IPS DF 6.9 (cell line): ENCODE results near the gene AOAH.

Experiments
- DNase-seq: peaks from one replicate; pipeline ENCODE4 v3.0.0-alpha.2; 2013; ENCODE audit warnings: low read depth, low spot score
- H3K27ac ChIP-seq: one replicate; pipeline ENCODE4 v1.5.1; 2013; ENCODE audit warnings: low read length, control low read depth
- H3K27me3 ChIP-seq: 2 replicates; pipeline ENCODE4 v1.6.1; 2013; ENCODE audit warnings: mild to moderate bottlenecking, low read length; ENCODE audit not compliant: control insufficient read depth, insufficient read depth
- H3K36me3 ChIP-seq: 2 replicates; pipeline ENCODE4 v1.6.1; 2013; ENCODE audit warnings: low read length; ENCODE audit not compliant: control insufficient read depth, insufficient read depth
- H3K4me1 ChIP-seq: 2 replicates; pipeline ENCODE4 v1.6.1; 2013; ENCODE audit warnings: low read length; ENCODE audit not compliant: control insufficient read depth, insufficient read depth
- H3K4me3 ChIP-seq: 2 replicates; pipeline ENCODE4 v1.5.1; 2013; ENCODE audit warnings: mild to moderate bottlenecking, low read length
- H3K9me3 ChIP-seq: 2 replicates; pipeline ENCODE4 v1.6.1; 2013; ENCODE audit warnings: low read length, inconsistent platforms; ENCODE audit not compliant: control insufficient read depth, insufficient read depth
- WGBS: extraction: QIAGEN DNeasy Blood & Tissue Kit; methylation state at CpG from one replicate; pipeline ENCODE4 v1.1.7; 2013; ENCODE audit warnings: mixed read lengths, missing lambda C conversion rate; ENCODE audit not compliant: insufficient read length, insufficient coverage; 5-methylcytosine and 5-hydroxymethylcytosine counted together

Gene AOAH

GRCh38 chr7:36531951-36532350 lies 192.3 kb downstream of the AOAH start:
- Histone ChIP-seq H3K4me3 (no peak overlapping the region), H3K27ac (no peak overlapping the region)
- WGBS, result no CpG with 5 or more reads among the region's 7 CpGs

GRCh38 chr7:36530456-36530855 lies 193.8 kb downstream of the AOAH start:
- Histone ChIP-seq H3K27ac (no peak overlapping the region), H3K4me3 (no peak overlapping the region), H3K27me3 (no peaks in the 10 kb centered on the region), H3K9me3 (no peaks in the 10 kb centered on the region), H3K36me3 (no peaks in the 10 kb centered on the region), H3K4me1 (no peaks in the 10 kb centered on the region)
- DNase-seq, result no peak
- no CpG with 5 or more reads among the region's 2 CpGs for WGBS

More at GRCh38 chr7:36531951-36532350, 192.3 kb downstream of the AOAH start:
- DNase-seq, result no peak
- no peaks in the 10 kb centered on the region for H3K36me3 ChIP-seq
- H3K27me3 ChIP-seq, result no peaks in the 10 kb centered on the region
- H3K9me3 ChIP-seq, result no peaks in the 10 kb centered on the region
- H3K4me1 ChIP-seq, result no peaks in the 10 kb centered on the region

GRCh38 chr7:36527549-36527913 lies 196.8 kb downstream of the AOAH start:
- Histone ChIP-seq H3K27me3 (no peaks in the 10 kb centered on the region), H3K27ac (no peak overlapping the region), H3K4me1 (no peaks in the 10 kb centered on the region), H3K4me3 (no peak overlapping the region), H3K9me3 (no peaks in the 10 kb centered on the region), H3K36me3 (no peaks in the 10 kb centered on the region)
- no CpG with 5 or more reads among the region's 6 CpGs for WGBS
- DNase-seq, result no peak

GRCh38 chr7:36526863-36527548 lies 197.3 kb downstream of the AOAH start:
- no peak for DNase-seq
- H3K27ac ChIP-seq, result no peak overlapping the region

GRCh38 chr7:36523371-36524101 lies 200.8 kb downstream of the AOAH start:
- Histone ChIP-seq H3K9me3 (no peaks in the 10 kb centered on the region), H3K27ac (no peak overlapping the region), H3K4me1 (no peaks in the 10 kb centered on the region), H3K27me3 (no peaks in the 10 kb centered on the region), H3K36me3 (no peaks in the 10 kb centered on the region), H3K4me3 (no peak overlapping the region)
- no CpG with 5 or more reads among the region's 6 CpGs for WGBS
- DNase-seq, result no peak

More at GRCh38 chr7:36526863-36527548, 197.3 kb downstream of the AOAH start:
- no CpG with 5 or more reads among the region's 3 CpGs for WGBS
- H3K9me3 ChIP-seq, result no peaks in the 10 kb centered on the region
- H3K27me3 ChIP-seq, result no peaks in the 10 kb centered on the region
- no peaks in the 10 kb centered on the region for H3K36me3 ChIP-seq
- no peaks in the 10 kb centered on the region for H3K4me1 ChIP-seq
- H3K4me3 ChIP-seq, result no peak overlapping the region

- H3K27me3 ChIP-seq, result no peaks in the 10 kb centered on the region
- H3K9me3 ChIP-seq, result no peaks in the 10 kb centered on the region
- no peaks in the 10 kb centered on the region for H3K4me1 ChIP-seq
- no peak for DNase-seq
- no peak overlapping the region for H3K4me3 ChIP-seq
- H3K27ac ChIP-seq, result no peak overlapping the region
- H3K36me3 ChIP-seq, result no peaks in the 10 kb centered on the region
- WGBS, result no CpG with 5 or more reads among the region's 10 CpGs
These were observed 201.8 kb downstream of the AOAH start for GRCh38 chr7:36522453-36523007.

- WGBS, result no CpG with 5 or more reads among the region's 10 CpGs
- Histone ChIP-seq H3K4me3 (no peak overlapping the region), H3K27ac (no peak overlapping the region), H3K9me3 (no peaks in the 10 kb centered on the region), H3K27me3 (no peaks in the 10 kb centered on the region), H3K4me1 (no peaks in the 10 kb centered on the region), H3K36me3 (no peaks in the 10 kb centered on the region)
- no peak for DNase-seq
These were observed 202.4 kb downstream of the AOAH start for GRCh38 chr7:36521911-36522310.

- H3K9me3 ChIP-seq, result no peaks in the 10 kb centered on the region
- H3K4me3 ChIP-seq, result no peak overlapping the region
- no peak overlapping the region for H3K27ac ChIP-seq
These were observed 203.2 kb downstream of the AOAH start for GRCh38 chr7:36521133-36521532.

GRCh38 chr7:36515847-36516246 lies 208.4 kb downstream of the AOAH start:
- H3K4me3 ChIP-seq, result no peak overlapping the region
- DNase-seq, result no peak
- H3K36me3 ChIP-seq, result no peaks in the 10 kb centered on the region
- no peaks in the 10 kb centered on the region for H3K4me1 ChIP-seq
- WGBS, result 100% methylated on average over 3 of the region's 3 CpGs
- no peaks in the 10 kb centered on the region for H3K9me3 ChIP-seq
- no peaks in the 10 kb centered on the region for H3K27me3 ChIP-seq
- no peak overlapping the region for H3K27ac ChIP-seq

More at GRCh38 chr7:36521133-36521532, 203.2 kb downstream of the AOAH start:
- Histone ChIP-seq H3K4me1 (no peaks in the 10 kb centered on the region), H3K36me3 (no peaks in the 10 kb centered on the region), H3K27me3 (no peaks in the 10 kb centered on the region)
- DNase-seq, result no peak
- WGBS, result no CpG with 5 or more reads among the region's 4 CpGs

GRCh38 chr7:36514289-36515243 lies 209.7 kb downstream of the AOAH start:
- DNase-seq, result no peak
- Histone ChIP-seq H3K4me3 (no peak overlapping the region), H3K27ac (no peak overlapping the region), H3K4me1 (no peaks in the 10 kb centered on the region), H3K36me3 (no peaks in the 10 kb centered on the region), H3K27me3 (no peaks in the 10 kb centered on the region), H3K9me3 (no peaks in the 10 kb centered on the region)
- 100% methylated on average over 1 of the region's 10 CpGs for WGBS
